CD8-positive, alpha-beta memory T cell (primary cell): Measurements from ENCODE around the gene SPP2. TPM values are rescaled to one million over a fixed set of nuclear protein-coding genes. Genes with fewer than 3 reads are reported as not detected.

Experiments
- CTCF ChIA-PET: fragments of 350-600 bp; sonication (Branson Sonifier 250); formaldehyde crosslinking; loops from one replicate; lab custom pipeline; 2021; ENCODE audit warnings: antibody characterized with exemption; lab: Charles Lee
- POLR2A ChIA-PET: fragments of 350-600 bp; sonication (Branson Sonifier 250); formaldehyde crosslinking; loops from one replicate; lab custom pipeline; 2021; ENCODE audit warnings: antibody characterized with exemption; lab: Charles Lee
- DNase-seq, 5 donors: peaks; one replicate each; pipeline versions ENCODE4 v3.0.0 to v3.0.0-alpha.2; 2020 to 2022; ENCODE audit warnings: mixed read lengths in 1 of 5
- H3K27ac ChIP-seq: one replicate; pipeline ENCODE4 v1.7.0; 2013; ENCODE audit warnings: low read depth, mild to moderate bottlenecking, low read length, moderate library complexity
- H3K27me3 ChIP-seq: 2 replicates; pipeline ENCODE4 v1.7.0; 2013; ENCODE audit warnings: low read length, mild to moderate bottlenecking; ENCODE audit not compliant: insufficient read depth, poor library complexity, severe bottlenecking
- H3K36me3 ChIP-seq: 2 replicates; pipeline ENCODE4 v1.7.0; 2013; ENCODE audit warnings: mild to moderate bottlenecking, low read length, moderate library complexity; ENCODE audit not compliant: insufficient read depth
- H3K4me1 ChIP-seq: 2 replicates; pipeline ENCODE4 v1.7.0; 2013; ENCODE audit warnings: mild to moderate bottlenecking, low read length, moderate library complexity; ENCODE audit not compliant: insufficient read depth
- H3K4me3 ChIP-seq: 2 replicates; pipeline ENCODE4 v1.7.0; 2013; ENCODE audit warnings: mild to moderate bottlenecking, low read length
- H3K9me3 ChIP-seq: 2 replicates; pipeline ENCODE4 v1.7.0; 2013; ENCODE audit warnings: mild to moderate bottlenecking, low read length
- H3K27ac Mint-ChIP-seq, 8 donors: one replicate each; pipeline ENCODE4 v1.8.0; 2020 to 2021; ENCODE audit warnings: mixed read lengths in 8 of 8, mild to moderate bottlenecking in 6 of 8, inconsistent platforms in 3 of 8, moderate library complexity in 3 of 8
- H3K27me3 Mint-ChIP-seq, 2 donors: one replicate each; pipeline ENCODE4 v1.8.0; 2020 to 2021; ENCODE audit warnings: mixed read lengths in 2 of 2, mild to moderate bottlenecking in 1 of 2, moderate library complexity in 1 of 2
- H3K36me3 Mint-ChIP-seq, 3 donors: one replicate each; pipeline ENCODE4 v1.8.0; 2020 to 2021; ENCODE audit warnings: mixed read lengths in 3 of 3, inconsistent platforms in 1 of 3, mild to moderate bottlenecking in 1 of 3
- H3K4me1 Mint-ChIP-seq, 3 donors: one replicate each; pipeline ENCODE4 v1.8.0; 2020 to 2021; ENCODE audit warnings: mixed read lengths in 3 of 3, inconsistent platforms in 1 of 3, mild to moderate bottlenecking in 1 of 3
- H3K4me3 Mint-ChIP-seq, 7 donors: one replicate each; pipeline ENCODE4 v1.8.0; 2020 to 2021; ENCODE audit warnings: mixed read lengths in 7 of 7, mild to moderate bottlenecking in 6 of 7, moderate library complexity in 4 of 7, inconsistent platforms in 2 of 7
- H3K9me3 Mint-ChIP-seq, 5 donors: one replicate each; pipeline ENCODE4 v1.8.0; 2020 to 2022; ENCODE audit warnings: mixed read lengths in 5 of 5, mild to moderate bottlenecking in 3 of 5, moderate library complexity in 2 of 5, inconsistent platforms in 1 of 5
- polyA plus RNA-seq: library from polyadenylated mRNA; unstranded; fragments of 300-500 nt; fragmentation: Illumina TruSeq; gene quantifications from one replicate; pipeline ENCODE4 v1.2.3, GENCODE V29; 2021
- total RNA-seq, 2 experiments: library from RNA; stranded (reverse); gene quantifications; one replicate each; pipeline ENCODE4 v1.2.3, GENCODE V29; 2021

The SPP2 gene
- total and polyA plus RNA-seq, 3 experiments from 2014 or later: not detected

DNA sequence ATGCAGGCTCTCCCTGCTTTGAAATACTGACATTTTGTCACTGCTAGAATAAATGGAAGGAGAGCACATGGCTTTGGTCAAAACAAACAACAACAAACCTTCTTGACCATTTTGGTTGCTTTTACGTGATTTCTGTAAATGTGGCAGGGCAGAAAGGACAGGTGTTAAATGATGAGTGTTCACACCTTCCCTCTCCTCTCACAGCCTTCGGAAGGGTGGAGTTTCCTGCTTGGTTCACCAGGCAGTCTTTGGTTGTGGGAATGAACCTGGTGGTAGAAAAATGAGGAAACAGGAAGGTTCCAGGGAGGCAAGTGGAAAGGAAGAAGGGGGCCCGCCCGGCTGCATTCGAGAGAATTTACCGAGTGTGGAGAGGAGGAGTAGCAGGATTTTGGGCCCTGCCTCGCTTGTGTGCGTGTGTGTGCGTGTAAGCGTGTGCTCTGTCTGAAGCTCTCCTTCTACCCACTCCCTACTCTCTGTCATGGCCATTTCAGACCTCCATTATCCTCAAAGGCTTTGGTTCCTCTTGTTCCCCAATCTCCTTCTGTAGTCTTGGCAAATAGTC is 23.7 kb upstream of the SPP2 start:
- H3K9me3 Mint-ChIP-seq: peaks cover 0 to 12% (median 4%) of the 10 kb centered on the region in 5 donors
- no peaks in the 10 kb centered on the region for H3K27me3 Mint-ChIP-seq
- Histone ChIP-seq H3K9me3 (no peaks in the 10 kb centered on the region), H3K4me1 (peaks cover 55% of the 10 kb centered on the region), H3K4me3 (no peak overlapping the region), H3K27me3 (no peaks in the 10 kb centered on the region), H3K27ac (no peak overlapping the region), H3K36me3 (no peaks in the 10 kb centered on the region)
- H3K4me3 Mint-ChIP-seq: peak overlapping the region; percentile 52 to 87 (median 70)
- peaks cover 73 to 95% (median 73%) of the 10 kb centered on the region in 3 donors for H3K4me1 Mint-ChIP-seq
- peak in 1 of 5 donors; percentile 38 for DNase-seq
- H3K36me3 Mint-ChIP-seq: peaks cover 1 to 31% (median 10%) of the 10 kb centered on the region in 3 donors
- peak overlapping the region; percentile 72 to 95 (median 87) for H3K27ac Mint-ChIP-seq
- ChIA-PET CTCF (interaction anchor here (1.3 to 1.4 kb wide), 2 partner anchors 19 to 109 kb away, joined by 3 read pairs; no protein-coding TSS in a partner anchor), POLR2A (no interaction called here)

DNA sequence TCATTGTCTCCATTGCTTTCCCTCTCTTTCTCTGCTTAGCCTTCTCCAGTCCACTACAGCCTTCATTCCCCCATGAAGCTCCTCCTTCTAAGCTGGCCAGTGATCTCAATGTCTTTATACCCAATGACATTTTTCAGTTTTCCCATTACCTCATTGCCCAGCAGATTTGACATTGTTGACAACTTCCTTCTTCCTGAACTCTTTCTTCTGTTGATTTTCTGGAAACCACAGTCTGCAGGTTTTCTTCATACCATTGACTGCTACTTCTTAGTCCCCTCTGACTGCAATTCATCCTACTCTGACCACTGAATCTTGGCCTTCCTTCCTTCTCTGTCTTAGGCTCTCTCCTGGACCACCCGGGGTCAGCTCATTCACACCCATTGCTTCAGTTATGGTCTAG is 22.9 kb upstream of the SPP2 start:
- H3K4me1 Mint-ChIP-seq: peaks cover 79 to 96% (median 81%) of the 10 kb centered on the region in 3 donors
- ChIA-PET POLR2A (interaction anchor here (0.7 kb wide), 1 partner anchor 75 kb away, joined by 4 read pairs; no protein-coding TSS in a partner anchor), CTCF (interaction anchor here (1.4 to 1.9 kb wide), 2 partner anchors 108 to 518 kb away, joined by 3 to 6 read pairs; no protein-coding TSS in a partner anchor)
- H3K36me3 Mint-ChIP-seq: peaks cover 4 to 28% (median 6%) of the 10 kb centered on the region in 3 donors
- no peak for DNase-seq
- peaks cover 0 to 14% (median 6%) of the 10 kb centered on the region in 5 donors for H3K9me3 Mint-ChIP-seq
- Histone ChIP-seq H3K9me3 (no peaks in the 10 kb centered on the region), H3K27me3 (no peaks in the 10 kb centered on the region), H3K27ac (no peak overlapping the region), H3K36me3 (no peaks in the 10 kb centered on the region), H3K4me3 (no peak overlapping the region), H3K4me1 (peaks cover 63% of the 10 kb centered on the region)
- H3K27ac Mint-ChIP-seq: peak overlapping the region; percentile 72 to 95 (median 87)
- H3K4me3 Mint-ChIP-seq: peak overlapping the region; percentile 52 to 87 (median 70)
- no peaks in the 10 kb centered on the region for H3K27me3 Mint-ChIP-seq

DNA sequence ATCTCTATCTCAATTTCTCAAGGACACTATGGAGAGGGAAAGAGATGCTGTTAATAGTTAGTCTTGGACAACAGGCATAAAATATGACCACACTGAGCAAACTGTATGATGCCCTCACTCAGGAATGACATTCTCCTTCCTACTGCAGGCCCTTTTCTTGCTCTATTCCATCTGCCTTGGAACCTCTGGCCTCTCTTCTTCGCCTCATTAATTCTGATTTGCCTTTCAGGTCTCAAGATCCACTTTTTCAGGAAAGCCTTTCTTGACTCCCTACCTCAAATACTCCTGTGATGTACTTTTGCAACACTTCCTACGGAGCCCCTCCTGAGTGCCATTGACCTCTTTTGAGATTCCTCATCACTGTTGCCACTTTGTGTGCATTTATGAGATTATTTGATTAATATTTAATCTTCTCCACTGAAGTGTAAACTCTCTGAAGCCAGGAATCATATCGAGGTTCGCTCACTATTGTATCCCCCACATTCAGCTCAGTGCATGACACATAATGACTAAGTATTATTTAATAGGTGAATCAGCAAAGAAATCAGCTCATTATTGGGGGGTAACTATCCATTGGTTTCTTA is 21.3 kb upstream of the SPP2 start:
- H3K4me3 Mint-ChIP-seq: peak overlapping the region in 1 of 7 donors; percentile 21
- Histone ChIP-seq H3K4me1 (peaks cover 73% of the 10 kb centered on the region), H3K36me3 (no peaks in the 10 kb centered on the region), H3K27ac (no peak overlapping the region), H3K4me3 (no peak overlapping the region), H3K9me3 (peaks cover 9% of the 10 kb centered on the region), H3K27me3 (no peaks in the 10 kb centered on the region)
- ChIA-PET CTCF (interaction anchor here (1.1 to 1.9 kb wide), 2 partner anchors 14 to 516 kb away, joined by 3 to 6 read pairs; no protein-coding TSS in a partner anchor), POLR2A (no interaction called here)
- DNase-seq: no peak
- H3K27me3 Mint-ChIP-seq: no peaks in the 10 kb centered on the region
- peaks cover 83 to 96% (median 87%) of the 10 kb centered on the region in 3 donors for H3K4me1 Mint-ChIP-seq
- peaks cover 12 to 27% (median 13%) of the 10 kb centered on the region in 5 donors for H3K9me3 Mint-ChIP-seq
- H3K36me3 Mint-ChIP-seq: peaks cover 8 to 32% (median 8%) of the 10 kb centered on the region in 3 donors
- H3K27ac Mint-ChIP-seq: peak overlapping the region in 5 of 8 donors; percentile 2 to 76 (median 52)

GRCh38 chr2:234031207-234031606 is 19.3 kb upstream of the SPP2 start:
- H3K27me3 Mint-ChIP-seq: no peaks in the 10 kb centered on the region
- Histone ChIP-seq H3K9me3 (peaks cover 11% of the 10 kb centered on the region), H3K36me3 (no peaks in the 10 kb centered on the region), H3K27me3 (no peaks in the 10 kb centered on the region), H3K4me3 (peak overlapping the region; percentile 6), H3K4me1 (peaks cover 57% of the 10 kb centered on the region), H3K27ac (no peak overlapping the region)
- peaks cover 14 to 35% (median 20%) of the 10 kb centered on the region in 5 donors for H3K9me3 Mint-ChIP-seq
- peaks cover 70 to 79% (median 74%) of the 10 kb centered on the region in 3 donors for H3K4me1 Mint-ChIP-seq
- no peak for DNase-seq
- H3K36me3 Mint-ChIP-seq: peaks cover 8 to 41% (median 8%) of the 10 kb centered on the region in 3 donors
- peak overlapping the region in 6 of 7 donors; percentile 28 to 69 (median 36) for H3K4me3 Mint-ChIP-seq
- CTCF ChIA-PET: interaction anchor here (1.4 kb wide), 1 partner anchor 23 kb away, joined by 3 read pairs; no protein-coding TSS in a partner anchor
- POLR2A ChIA-PET: no interaction called here
- H3K27ac Mint-ChIP-seq: peak overlapping the region in 5 of 8 donors; percentile 5 to 86 (median 67)

DNA sequence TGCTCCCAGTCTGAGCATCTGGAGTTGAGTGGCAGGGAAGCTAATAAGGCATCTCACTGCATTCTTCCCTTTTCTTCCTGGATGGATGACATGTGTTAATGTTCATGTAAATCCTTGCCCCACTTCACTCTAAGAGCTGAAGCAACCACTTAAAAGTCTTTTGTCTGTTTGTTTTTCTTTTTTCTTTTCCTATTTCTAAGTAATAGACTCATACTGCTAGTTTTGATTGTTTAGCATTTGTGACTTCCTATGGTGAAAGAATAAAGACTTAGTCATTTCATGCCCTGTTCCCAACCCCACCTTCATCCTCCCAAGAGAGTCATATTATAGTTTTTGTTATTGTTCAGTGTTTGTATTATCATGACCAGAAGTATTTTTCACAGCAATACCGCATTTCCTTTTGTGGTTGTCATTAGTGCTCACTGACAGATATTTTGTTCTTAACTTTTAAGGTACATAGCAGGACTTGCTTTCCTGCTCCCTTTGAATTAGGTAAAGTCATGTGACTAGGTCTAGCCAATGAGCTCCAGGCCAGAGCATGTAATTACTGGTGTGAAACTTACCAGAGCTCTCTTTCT is 18.1 kb upstream of the SPP2 start:
- Histone ChIP-seq H3K27me3 (no peaks in the 10 kb centered on the region), H3K9me3 (peaks cover 11% of the 10 kb centered on the region), H3K4me3 (no peak overlapping the region), H3K27ac (no peak overlapping the region), H3K36me3 (no peaks in the 10 kb centered on the region), H3K4me1 (peaks cover 46% of the 10 kb centered on the region)
- Mint-ChIP-seq H3K36me3 (peaks cover 8 to 52% (median 8%) of the 10 kb centered on the region in 3 donors), H3K27ac (peak overlapping the region; percentile 31 to 87 (median 70)), H3K4me3 (peak overlapping the region; percentile 0 to 53 (median 24)), H3K9me3 (peaks cover 19 to 47% (median 31%) of the 10 kb centered on the region in 5 donors), H3K27me3 (no peaks in the 10 kb centered on the region), H3K4me1 (peaks cover 59 to 68% (median 62%) of the 10 kb centered on the region in 3 donors)
- CTCF ChIA-PET: interaction anchor here (0.7 kb wide), 1 partner anchor 9 kb away, joined by 3 read pairs; no protein-coding TSS in a partner anchor
- peak in 4 of 5 donors; percentile 30 to 85 (median 52) for DNase-seq
- POLR2A ChIA-PET: interaction anchor here (0.6 to 1.0 kb wide), 2 partner anchors 30 to 105 kb away, joined by 4 to 5 read pairs; no protein-coding TSS in a partner anchor

GRCh38 chr2:234033174-234033573 is 17.3 kb upstream of the SPP2 start:
- DNase-seq: no peak
- Histone ChIP-seq H3K4me1 (peaks cover 38% of the 10 kb centered on the region), H3K4me3 (no peak overlapping the region), H3K27ac (no peak overlapping the region), H3K36me3 (no peaks in the 10 kb centered on the region), H3K27me3 (no peaks in the 10 kb centered on the region), H3K9me3 (peaks cover 11% of the 10 kb centered on the region)
- Mint-ChIP-seq H3K27me3 (no peaks in the 10 kb centered on the region), H3K4me1 (peaks cover 53 to 60% (median 56%) of the 10 kb centered on the region in 3 donors), H3K36me3 (peaks cover 8 to 58% (median 8%) of the 10 kb centered on the region in 3 donors), H3K4me3 (no peak overlapping the region), H3K9me3 (peaks cover 22 to 53% (median 34%) of the 10 kb centered on the region in 5 donors), H3K27ac (peak overlapping the region in 4 of 8 donors; percentile 49 to 86 (median 74))
- ChIA-PET CTCF (interaction anchor here (1.2 kb wide), 2 partner anchors 103 to 468 kb away, joined by 3 read pairs; no protein-coding TSS in a partner anchor), POLR2A (interaction anchor here (0.6 to 1.0 kb wide), 3 partner anchors 29 to 190 kb away, joined by 3 to 5 read pairs (median 4); no protein-coding TSS in a partner anchor)

DNA sequence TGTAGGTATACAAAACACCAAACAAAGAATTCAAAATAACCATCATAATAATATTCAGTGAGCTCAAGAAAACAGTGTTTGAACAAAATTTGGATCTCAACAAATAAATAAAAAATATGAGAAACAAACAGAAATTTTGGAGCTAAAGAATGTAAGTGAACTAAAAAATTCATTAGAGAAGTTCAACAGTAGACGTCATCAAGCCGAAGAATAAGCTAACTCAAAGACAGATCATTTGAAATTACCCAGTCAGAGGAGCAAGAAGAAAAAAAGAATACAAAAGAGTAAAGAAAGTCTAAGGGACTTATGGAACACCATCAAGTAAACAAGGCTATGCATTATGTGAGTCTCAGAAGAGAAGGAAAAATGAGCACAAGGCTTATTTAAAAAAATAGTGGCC is 16.6 kb upstream of the SPP2 start:
- POLR2A ChIA-PET: interaction anchor here (0.6 kb wide), 1 partner anchor 189 kb away, joined by 3 read pairs; no protein-coding TSS in a partner anchor
- peaks cover 35% of the 10 kb centered on the region for H3K4me1 ChIP-seq
- peaks cover 6 to 62% (median 8%) of the 10 kb centered on the region in 3 donors for H3K36me3 Mint-ChIP-seq

More for the DNA sequence above, 16.6 kb upstream of the SPP2 start:
- H3K4me1 Mint-ChIP-seq: peaks cover 48 to 53% (median 50%) of the 10 kb centered on the region in 3 donors
- Histone ChIP-seq H3K36me3 (no peaks in the 10 kb centered on the region), H3K27ac (no peak overlapping the region), H3K4me3 (no peak overlapping the region), H3K9me3 (peaks cover 11% of the 10 kb centered on the region), H3K27me3 (no peaks in the 10 kb centered on the region)
- CTCF ChIA-PET: interaction anchor here (1.2 kb wide), 2 partner anchors 102 to 467 kb away, joined by 3 read pairs; no protein-coding TSS in a partner anchor
- H3K9me3 Mint-ChIP-seq: peaks cover 29 to 54% (median 41%) of the 10 kb centered on the region in 5 donors
- no peak overlapping the region for H3K27ac Mint-ChIP-seq
- no peak for DNase-seq
- peak overlapping the region in 1 of 7 donors; percentile 5 for H3K4me3 Mint-ChIP-seq
- H3K27me3 Mint-ChIP-seq: no peaks in the 10 kb centered on the region
